Measurements from ENCODE around the gene XPO5.

GRCh38 chr6:43600595-43600994, 24.8 kb upstream of the XPO5 start:
- TF ChIP-seq CTCF (conservative IDR thresholded peaks at IDR 0.05; ENCODE audit: low read depth in 2 of 2) (no peak), ETS1 (IDR thresholded peaks at IDR 0.05) (no peak), POLR2AphosphoS5 (IDR thresholded peaks at IDR 0.05; ENCODE audit: low read depth) (no peak), EZH2 (IDR thresholded peaks at IDR 0.05; ENCODE audit: low read depth, unreplicated experiment) (no peak), REST (IDR thresholded peaks at IDR 0.05; ENCODE audit: unreplicated experiment) (no peak), CREB1 (CRISPR knock-in tag; IDR thresholded peaks at IDR 0.05; ENCODE audit: low read depth) (no peak), EZH2phosphoT487 (IDR thresholded peaks at IDR 0.05; ENCODE audit: unreplicated experiment) (no peak), JUNB (IDR thresholded peaks at IDR 0.05; ENCODE audit: unreplicated experiment) (no peak), ZNF462 (CRISPR knock-in tag; IDR thresholded peaks at IDR 0.05) (no peak), STAT1 (IDR thresholded peaks at IDR 0.05; ENCODE audit: unreplicated experiment) (no peak), NANOG (IDR thresholded peaks at IDR 0.05; ENCODE audit: borderline replicate concordance) (no peak), ZNF331 (CRISPR knock-in tag; IDR thresholded peaks at IDR 0.05; ENCODE audit: low read depth) (no peak)
